Common myeloid progenitor, CD34-positive (primary cell): Measurements from ENCODE around the gene FRMD3.

Source experiments
- CTCF ChIA-PET: fragments of 350-600 bp; sonication (Branson Sonifier 250); formaldehyde crosslinking; loops from one replicate; lab custom pipeline; 2021; ENCODE audit warnings: antibody characterized with exemption; lab: Charles Lee
- POLR2A ChIA-PET: fragments of 350-600 bp; sonication (Branson Sonifier 250); formaldehyde crosslinking; loops from one replicate; lab custom pipeline; 2021; ENCODE audit warnings: antibody characterized with exemption; lab: Charles Lee
- DNase-seq, 3 donors: peaks; one replicate each; pipeline versions ENCODE4 v3.0.0 to v3.0.0-alpha.2; 2013
- H3K27ac ChIP-seq, 2 experiments: 1 replicate in 1 of 2; 2 replicates in 1 of 2; pipeline ENCODE4 v1.7.0; 2013; ENCODE audit warnings: inconsistent platforms in 2 of 2, low read length in 2 of 2, mild to moderate bottlenecking in 2 of 2, low read depth in 1 of 2, moderate library complexity in 1 of 2; ENCODE audit not compliant: severe bottlenecking in 2 of 2, insufficient read depth in 1 of 2, poor library complexity in 1 of 2
- H3K27me3 ChIP-seq, 5 experiments: replicated peaks in 2 of 5; 1 replicate in 3 of 5; 2 replicates in 2 of 5; pipeline versions ENCODE4 v1.6.1 to v1.7.0; 2013; ENCODE audit warnings: low read length in 4 of 5, mild to moderate bottlenecking in 2 of 5, moderate library complexity in 2 of 5, inconsistent platforms in 1 of 5; ENCODE audit not compliant: insufficient read depth in 5 of 5, control insufficient read depth in 4 of 5
- H3K36me3 ChIP-seq, 4 experiments: 1 replicate in 2 of 4; 2 replicates in 2 of 4; pipeline versions ENCODE4 v1.6.1 to v1.7.0; 2013; ENCODE audit warnings: low read length in 3 of 4, control low read depth in 1 of 4, mild to moderate bottlenecking in 1 of 4; ENCODE audit not compliant: control insufficient read depth in 4 of 4, insufficient read depth in 4 of 4
- H3K4me1 ChIP-seq, 4 experiments: 1 replicate in 3 of 4; 2 replicates in 1 of 4; pipeline versions ENCODE4 v1.6.1 to v1.7.1; 2013; ENCODE audit warnings: low read length in 3 of 4, mild to moderate bottlenecking in 3 of 4, control low read depth in 1 of 4, inconsistent platforms in 1 of 4, moderate library complexity in 1 of 4; ENCODE audit not compliant: control insufficient read depth in 4 of 4, insufficient read depth in 4 of 4; ENCODE audit errors: control extremely low read depth in 1 of 4
- H3K4me3 ChIP-seq, 7 experiments: 1 replicate in 4 of 7; 2 replicates in 3 of 7; pipeline versions ENCODE4 v1.5.1 to v1.7.0; 2013; ENCODE audit warnings: mild to moderate bottlenecking in 7 of 7, low read length in 6 of 7, moderate library complexity in 6 of 7, inconsistent platforms in 2 of 7, low read depth in 2 of 7, control low read depth in 1 of 7; ENCODE audit not compliant: insufficient read depth in 4 of 7, control insufficient read depth in 1 of 7; ENCODE audit errors: extremely low read depth in 1 of 7
- H3K9me3 ChIP-seq, 5 experiments: 1 replicate in 4 of 5; 2 replicates in 1 of 5; pipeline versions ENCODE4 v1.6.1 to v1.7.1; 2013; ENCODE audit warnings: low read length in 4 of 5, mild to moderate bottlenecking in 2 of 5, inconsistent platforms in 1 of 5, low read depth in 1 of 5, moderate library complexity in 1 of 5; ENCODE audit not compliant: control insufficient read depth in 4 of 5, insufficient read depth in 2 of 5; ENCODE audit errors: control extremely low read depth in 1 of 5
- WGBS: methylation state at CpG from one replicate; pipeline ENCODE4 v1.1.5; 2013; ENCODE audit not compliant: insufficient coverage; 5-methylcytosine and 5-hydroxymethylcytosine counted together

The FRMD3 gene

DNA sequence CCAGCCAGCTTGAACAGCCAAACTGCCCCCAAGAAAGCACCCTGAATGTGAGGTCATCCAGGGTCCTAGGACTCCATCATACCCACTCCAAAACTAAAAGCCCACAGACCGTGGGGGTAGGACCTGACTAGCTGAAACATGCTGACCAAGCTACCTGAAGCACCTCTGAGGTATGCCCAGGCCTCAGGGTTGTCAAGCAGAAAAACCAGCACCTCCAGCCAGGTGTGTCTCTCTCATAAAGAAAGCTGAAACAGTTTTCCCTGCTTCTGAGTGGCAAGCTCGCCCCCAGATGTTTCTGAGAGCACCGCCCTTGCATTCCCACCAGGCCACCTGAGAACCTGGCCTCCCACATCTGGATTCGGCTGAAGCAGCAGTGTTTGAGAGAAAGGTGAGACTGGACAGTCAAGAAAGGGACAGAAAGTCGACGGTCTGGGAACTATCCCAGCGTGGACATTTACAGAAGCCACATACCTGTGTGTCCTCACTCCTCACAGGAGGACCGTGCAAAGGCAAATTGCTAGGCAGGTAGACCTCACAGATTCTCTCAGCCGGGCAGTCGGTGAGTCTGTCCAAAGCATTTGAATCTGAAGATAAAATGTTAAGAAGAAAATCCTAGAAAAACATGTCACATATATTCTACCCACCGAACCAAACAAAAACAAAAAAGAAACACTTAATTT, 319.6 kb downstream of the FRMD3 start:
- Histone ChIP-seq H3K27ac (no peak overlapping the region), H3K4me3 (peak overlapping the region in 2 of 7 experiments; percentile 76 to 94), H3K4me1 (peaks cover 0 to 10% (median 3%) of the 10 kb centered on the region in 4 experiments), H3K36me3 (no peaks in the 10 kb centered on the region), H3K27me3 (no peaks in the 10 kb centered on the region), H3K9me3 (no peaks in the 10 kb centered on the region)
- ChIA-PET CTCF (no interaction called here), POLR2A (no interaction called here)
- whole genome bisulfite sequencing = 92% methylated on average over 7 of the region's 11 CpGs
- DNase-seq = no peak

GRCh38 chr9:83209188-83209731, 328.9 kb downstream of the FRMD3 start:
- Histone ChIP-seq H3K4me3 (no peak overlapping the region), H3K4me1 (peaks cover 0 to 6% (median 3%) of the 10 kb centered on the region in 4 experiments), H3K27me3 (peaks cover 0 to 2% (median 0%) of the 10 kb centered on the region in 5 experiments), H3K36me3 (no peaks in the 10 kb centered on the region), H3K9me3 (no peaks in the 10 kb centered on the region), H3K27ac (no peak overlapping the region)
- ChIA-PET POLR2A (no interaction called here), CTCF (interaction anchor here (0.7 kb wide), 1 partner anchor 9 kb away, joined by 3 read pairs; no protein-coding TSS in a partner anchor)
- DNase-seq = no peak
- WGBS = 100% methylated on average over 1 of the region's 3 CpGs

- Histone ChIP-seq H3K9me3 (no peaks in the 10 kb centered on the region), H3K4me3 (no peak overlapping the region), H3K27me3 (peaks cover 0 to 2% (median 0%) of the 10 kb centered on the region in 5 experiments), H3K4me1 (peaks cover 0 to 6% (median 3%) of the 10 kb centered on the region in 4 experiments), H3K27ac (no peak overlapping the region), H3K36me3 (no peaks in the 10 kb centered on the region)
- CTCF ChIA-PET = no interaction called here
- no peak for DNase-seq
- POLR2A ChIA-PET = no interaction called here
- WGBS = 69% methylated on average over 8 of the region's 9 CpGs
These were observed 329.9 kb downstream of the FRMD3 start for GRCh38 chr9:83208065-83208850.

DNA sequence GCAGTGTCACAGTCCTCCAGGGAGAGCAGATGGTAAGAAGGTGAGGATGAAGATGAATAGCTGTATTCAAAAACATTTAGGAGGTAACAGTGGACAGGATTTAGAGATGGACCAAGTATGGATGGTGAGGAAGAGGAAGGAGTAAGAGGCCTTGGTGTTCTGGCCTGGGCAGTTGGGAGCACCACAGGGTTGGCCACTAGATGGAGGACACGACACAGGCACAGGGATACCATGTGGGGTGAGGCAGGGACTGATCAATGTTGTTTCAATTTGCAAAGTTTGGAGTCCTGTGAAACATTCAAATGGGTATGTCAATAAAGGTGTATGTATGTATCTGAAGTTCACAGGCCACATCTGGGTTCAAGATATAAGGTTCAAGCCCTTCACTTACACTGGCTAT, 334.2 kb downstream of the FRMD3 start:
- ChIA-PET POLR2A (no interaction called here), CTCF (no interaction called here)
- no peak overlapping the region for H3K27ac ChIP-seq
- no peak overlapping the region for H3K4me3 ChIP-seq
- H3K36me3 ChIP-seq = no peaks in the 10 kb centered on the region
- DNase-seq = no peak
- H3K27me3 ChIP-seq = no peaks in the 10 kb centered on the region
- peaks cover 0 to 6% (median 3%) of the 10 kb centered on the region in 4 experiments for H3K4me1 ChIP-seq
- no peaks in the 10 kb centered on the region for H3K9me3 ChIP-seq
- 88% methylated on average over 1 of the region's 1 CpG for WGBS

DNA sequence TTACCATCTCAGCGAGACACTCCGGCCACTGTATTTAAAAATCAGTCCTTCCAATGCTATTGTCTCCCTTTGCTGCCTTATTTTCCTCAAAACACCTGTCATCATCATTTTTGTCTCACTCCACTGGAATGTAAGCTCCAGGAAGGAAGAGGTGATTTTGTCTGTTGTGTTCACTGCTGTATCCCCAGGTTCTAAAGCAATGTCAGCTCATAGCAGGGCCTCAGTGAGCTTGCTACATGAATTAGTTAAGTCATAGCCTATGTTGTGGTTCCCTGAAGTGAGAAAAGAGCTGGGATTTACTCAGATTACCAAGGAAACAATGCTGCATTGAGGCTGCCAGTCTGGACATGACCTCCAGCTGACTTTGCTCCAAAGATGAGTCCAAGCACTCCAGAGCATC, 337.7 kb downstream of the FRMD3 start:
- Histone ChIP-seq H3K4me1 (no peaks in the 10 kb centered on the region), H3K9me3 (no peaks in the 10 kb centered on the region), H3K27ac (no peak overlapping the region), H3K4me3 (no peak overlapping the region), H3K36me3 (no peaks in the 10 kb centered on the region), H3K27me3 (peaks cover 0 to 6% (median 0%) of the 10 kb centered on the region in 5 experiments)
- ChIA-PET POLR2A (no interaction called here), CTCF (interaction anchor here (1.2 to 1.4 kb wide), 3 partner anchors 9 to 339 kb away, joined by 3 to 4 read pairs (median 4); no protein-coding TSS in a partner anchor)
- DNase-seq = no peak
- WGBS = no CpG with 5 or more reads among the region's 2 CpGs

GRCh38 chr9:83199832-83200231, 338.4 kb downstream of the FRMD3 start:
- no CpG with 5 or more reads among the region's 6 CpGs for WGBS
- no peak for DNase-seq
- no peak overlapping the region for H3K4me3 ChIP-seq

More at GRCh38 chr9:83199832-83200231, 338.4 kb downstream of the FRMD3 start:
- POLR2A ChIA-PET = no interaction called here
- Histone ChIP-seq H3K4me1 (no peaks in the 10 kb centered on the region), H3K27me3 (peaks cover 0 to 6% (median 2%) of the 10 kb centered on the region in 5 experiments), H3K9me3 (no peaks in the 10 kb centered on the region), H3K27ac (no peak overlapping the region), H3K36me3 (no peaks in the 10 kb centered on the region)
- CTCF ChIA-PET = interaction anchor here (1.2 to 1.4 kb wide), 3 partner anchors 10 to 339 kb away, joined by 3 to 4 read pairs (median 4); no protein-coding TSS in a partner anchor
